GM18526 (cell line): Measurements from ENCODE around the gene ARFGEF2.

Experiments
- POLR2A ChIP-seq: IDR thresholded peaks from 3 replicates; pipeline ENCODE4 v1.6.1; 2011; ENCODE audit not compliant: insufficient read length; ENCODE audit errors: extremely low read depth

ARFGEF2 gene

GRCh38 chr20:49046087-49046900 lies 124.8 kb downstream of the ARFGEF2 start, which contains the start of gene CSE1L:
TSS of gene CSE1L (plus strand) at chr20:49046312. CDS start at chr20:49058464, 12,152 bp downstream.
- peak; percentile 90 for TF ChIP-seq POLR2A

- no peak for TF ChIP-seq POLR2A
These were observed 130.8 kb downstream of the ARFGEF2 start for GRCh38 chr20:49052334-49052733.

DNA sequence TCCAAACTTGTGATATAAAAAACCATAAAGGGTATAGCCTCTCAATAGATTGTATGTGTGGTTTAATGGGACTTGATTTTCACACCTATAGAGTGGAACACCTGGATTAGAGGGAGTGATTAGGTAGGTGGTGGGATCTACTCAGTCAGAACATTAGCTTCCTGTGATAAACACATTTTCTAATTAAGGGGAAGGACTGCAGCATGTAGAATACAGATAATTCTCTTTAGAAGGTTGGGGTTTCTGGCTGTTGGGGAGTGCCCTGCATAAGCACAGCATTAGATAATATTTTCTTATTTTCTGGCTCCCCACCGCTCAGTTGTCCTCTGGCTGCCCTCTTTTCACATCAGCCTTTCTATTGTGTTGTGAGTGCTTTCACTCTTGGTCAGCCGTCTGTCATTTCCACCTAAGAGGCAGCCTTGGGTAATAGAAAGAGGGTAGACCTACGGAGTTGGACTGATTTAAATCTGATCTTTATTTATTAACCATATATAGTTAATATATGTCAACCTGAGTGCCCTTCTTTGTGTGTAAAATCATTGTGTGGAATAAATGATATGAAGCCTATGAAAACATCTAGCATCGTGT lies 132.6 kb downstream of the ARFGEF2 start:
- TF ChIP-seq POLR2A, result no peak

DNA sequence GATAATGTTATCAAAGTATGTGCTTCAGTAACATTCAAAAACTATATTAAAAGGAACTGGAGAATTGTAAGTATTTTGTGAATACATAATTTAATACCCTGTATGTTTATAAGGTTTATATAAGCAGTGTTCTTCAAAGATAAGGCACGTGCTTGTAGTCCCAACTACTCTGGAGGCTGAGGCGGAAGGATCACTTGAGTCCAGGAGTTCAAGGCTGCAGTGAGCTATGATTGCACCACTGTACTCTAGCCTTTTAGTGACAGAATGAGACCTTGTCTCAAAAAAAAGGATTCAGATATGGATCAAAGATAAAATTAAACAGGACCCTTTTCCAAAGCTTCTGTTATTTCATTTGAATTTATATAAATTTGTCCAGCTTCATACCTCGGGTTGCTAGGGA lies 141.8 kb downstream of the ARFGEF2 start:
- TF ChIP-seq POLR2A, result no peak

DNA sequence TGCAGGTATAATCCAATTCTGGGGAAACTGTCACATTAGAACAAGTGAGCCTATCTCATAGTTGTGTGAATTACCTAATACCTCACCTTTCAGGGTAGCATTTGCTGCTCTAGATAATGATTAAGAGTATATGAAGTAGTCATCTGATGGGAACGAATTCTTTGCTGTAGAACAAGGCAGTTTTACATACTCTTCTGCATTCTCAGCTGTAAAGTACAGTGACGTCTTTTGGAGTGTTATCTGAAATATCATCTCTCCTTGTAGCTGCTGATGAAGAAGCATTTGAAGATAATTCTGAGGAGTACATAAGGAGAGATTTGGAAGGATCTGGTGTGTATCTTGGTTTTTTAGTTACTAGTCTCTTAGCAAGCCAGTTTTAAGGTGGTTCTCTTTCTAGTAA lies 153.0 kb downstream of the ARFGEF2 start:
- no peak for TF ChIP-seq POLR2A

DNA sequence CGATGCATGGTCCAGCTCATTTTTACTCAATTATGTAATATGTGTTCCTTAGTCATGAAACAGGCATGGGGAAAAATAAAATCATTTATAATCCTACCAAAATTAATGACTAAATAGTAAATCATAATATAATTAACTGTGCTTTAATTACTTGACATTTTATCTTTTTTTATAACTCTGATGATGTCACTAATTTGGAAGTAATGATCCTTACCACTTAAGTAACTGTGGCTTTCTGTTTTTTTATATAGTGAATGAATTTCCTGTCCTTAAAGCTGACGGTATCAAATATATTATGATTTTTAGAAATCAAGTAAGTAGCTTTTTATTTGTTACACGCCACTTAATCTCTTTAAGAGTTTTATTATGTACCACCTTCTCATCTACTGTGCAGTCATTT lies 156.8 kb downstream of the ARFGEF2 start:
- no peak for TF ChIP-seq POLR2A
